ENCODE data around the gene TMEM205. TPM values are rescaled to one million over a fixed set of nuclear protein-coding genes. Genes with fewer than 3 reads are reported as not detected.
A peak's percentile ranks its signal among the peaks of the same experiment; 100 is the strongest.

Gene TMEM205
- total RNA-seq, 2 donors from 2014 or later = 176 to 197 TPM

DNA sequence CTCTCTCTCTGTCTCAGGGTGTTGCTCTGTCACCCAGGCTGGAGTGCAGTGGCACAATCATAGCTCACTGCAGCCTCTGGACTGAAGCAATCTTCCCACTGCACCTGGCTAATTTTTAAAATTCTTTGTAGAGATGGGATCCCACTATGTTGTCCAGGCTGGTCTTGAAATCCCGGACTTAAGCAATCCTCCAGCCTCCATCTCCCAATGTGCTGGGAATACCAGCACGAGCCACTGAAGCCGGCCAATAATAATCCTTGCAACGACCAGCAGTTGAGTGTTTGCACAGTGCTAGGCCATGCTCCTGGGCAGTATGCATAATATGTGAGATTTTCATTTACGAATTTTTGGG, 38.7 kb upstream of the TMEM205 start:
- DNase-seq (no peak), ATAC-seq (no peak)
- no peak for TF ChIP-seq POLR2A (IDR thresholded peaks at IDR 0.05)
- TF ChIP-seq, protein P1, sequence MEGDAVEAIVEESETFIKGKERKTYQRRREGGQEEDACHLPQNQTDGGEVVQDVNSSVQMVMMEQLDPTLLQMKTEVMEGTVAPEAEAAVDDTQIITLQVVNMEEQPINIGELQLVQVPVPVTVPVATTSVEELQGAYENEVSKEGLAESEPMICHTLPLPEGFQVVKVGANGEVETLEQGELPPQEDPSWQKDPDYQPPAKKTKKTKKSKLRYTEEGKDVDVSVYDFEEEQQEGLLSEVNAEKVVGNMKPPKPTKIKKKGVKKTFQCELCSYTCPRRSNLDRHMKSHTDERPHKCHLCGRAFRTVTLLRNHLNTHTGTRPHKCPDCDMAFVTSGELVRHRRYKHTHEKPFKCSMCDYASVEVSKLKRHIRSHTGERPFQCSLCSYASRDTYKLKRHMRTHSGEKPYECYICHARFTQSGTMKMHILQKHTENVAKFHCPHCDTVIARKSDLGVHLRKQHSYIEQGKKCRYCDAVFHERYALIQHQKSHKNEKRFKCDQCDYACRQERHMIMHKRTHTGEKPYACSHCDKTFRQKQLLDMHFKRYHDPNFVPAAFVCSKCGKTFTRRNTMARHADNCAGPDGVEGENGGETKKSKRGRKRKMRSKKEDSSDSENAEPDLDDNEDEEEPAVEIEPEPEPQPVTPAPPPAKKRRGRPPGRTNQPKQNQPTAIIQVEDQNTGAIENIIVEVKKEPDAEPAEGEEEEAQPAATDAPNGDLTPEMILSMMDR (IDR thresholded peaks at IDR 0.05) = no peak
- intact Hi-C loops (cut with DNase I) = no loop called here
- Histone ChIP-seq H3K27ac (peak overlapping the region in 2 of 4 donors; percentile 55 to 64), H3K27me3 (no peaks in the 10 kb centered on the region), H3K4me1 (peaks cover 37% of the 10 kb centered on the region), H3K4me3 (no peak overlapping the region), H3K36me3 (replicated peaks in 1 of 2; ENCODE audit: insufficient read depth in 1 of 2, low read depth in 2 of 2) (no peaks in the 10 kb centered on the region), H3K9me3 (no peaks in the 10 kb centered on the region)
- WGBS, 2 donors = 60 to 78% methylated on average over 5 of the region's 5 CpGs

DNA sequence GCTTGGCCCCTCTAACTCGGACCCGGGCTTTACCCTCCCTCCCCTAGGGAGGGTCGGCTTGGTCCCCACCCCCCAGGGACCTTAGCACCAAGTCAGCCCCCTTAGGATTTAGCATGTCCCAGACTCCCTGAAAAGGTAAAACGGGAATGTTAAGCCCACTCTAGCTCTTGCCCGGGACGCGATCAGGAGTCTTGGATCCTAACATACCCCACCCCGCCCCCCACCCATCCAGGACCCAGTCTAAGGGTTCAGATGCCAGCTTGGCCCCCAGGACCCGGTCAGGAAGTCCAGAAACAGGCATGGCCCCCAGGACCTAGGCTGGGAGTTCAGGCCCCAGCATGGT, 37.6 kb upstream of the TMEM205 start:
- intact Hi-C loops (cut with DNase I) = no loop called here
- Histone ChIP-seq H3K27me3 (no peaks in the 10 kb centered on the region), H3K36me3 (replicated peaks in 1 of 2; ENCODE audit: insufficient read depth in 1 of 2, low read depth in 2 of 2) (no peaks in the 10 kb centered on the region), H3K9me3 (no peaks in the 10 kb centered on the region), H3K4me3 (peak overlapping the region in 1 of 2 donors; percentile 25), H3K27ac (peak overlapping the region; percentile 50 to 72 (median 60)), H3K4me1 (peaks cover 39% of the 10 kb centered on the region)
- peak in 1 of 4 donors; percentile 22 for DNase-seq
- WGBS, 2 donors = 0% methylated on average over 4 of the region's 9 CpGs; no CpG with 5 or more reads in 1 of the 2 donors
- ATAC-seq = no peak
- TF ChIP-seq, protein P1 (IDR thresholded peaks at IDR 0.05) = no peak
- no peak for TF ChIP-seq POLR2A (IDR thresholded peaks at IDR 0.05)

DNA sequence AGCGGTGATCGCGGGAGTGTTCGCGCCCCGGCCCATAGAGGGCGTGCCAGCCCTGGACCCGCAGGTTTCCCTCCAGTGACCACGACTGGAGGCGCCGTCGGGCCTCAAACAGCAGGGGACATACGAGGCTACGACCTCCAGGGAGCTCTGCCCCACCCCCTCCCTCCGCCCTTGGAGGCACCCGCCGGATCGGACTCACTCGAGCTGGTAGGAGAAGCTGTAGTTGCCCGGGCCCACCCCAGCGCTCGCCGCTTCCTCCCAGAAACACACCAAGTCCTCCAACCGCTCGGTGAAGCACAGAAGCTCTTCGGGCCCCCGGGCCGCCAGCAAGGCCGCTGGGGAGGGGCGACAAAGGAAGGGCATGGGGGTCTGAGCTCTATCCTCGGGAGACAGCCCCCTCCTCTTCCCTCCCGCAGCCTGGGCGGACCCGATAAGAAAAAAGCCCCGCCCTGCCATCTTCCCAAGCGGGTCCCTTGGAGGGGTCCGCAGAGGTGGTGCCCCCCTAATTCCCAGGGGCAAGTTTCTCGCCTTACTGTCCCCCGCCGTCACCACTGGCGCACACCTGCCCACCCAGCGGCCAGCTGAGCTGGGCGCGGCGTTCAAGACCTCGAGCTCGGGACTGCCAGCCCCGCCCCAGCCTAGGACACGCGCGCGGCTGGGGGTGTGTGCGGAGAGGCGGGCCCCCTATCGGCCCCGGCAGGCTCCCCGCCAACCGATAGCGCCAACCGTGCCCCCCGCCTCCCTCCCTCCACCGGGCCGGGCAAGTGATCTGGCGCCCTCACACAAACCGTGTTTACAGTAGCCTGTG, 37.0 kb upstream of the TMEM205 start:
- intact Hi-C loops (cut with DNase I) = no loop called here
- peaks cover 45% of the 10 kb centered on the region for H3K4me1 ChIP-seq
- no peaks in the 10 kb centered on the region for H3K27me3 ChIP-seq
- peak; percentile 17 for ATAC-seq
- WGBS, 2 donors = 3 to 4% methylated on average over 6 to 59 of the region's 65 CpGs
- TF ChIP-seq POLR2A (IDR thresholded peaks at IDR 0.05) = peak in 1 of 3 donors; percentile 17
- TF ChIP-seq, protein P1 (IDR thresholded peaks at IDR 0.05) = peak; percentile 38 to 68 (median 61)
- no peak overlapping the region for H3K4me3 ChIP-seq
- peak overlapping the region in 3 of 4 donors; percentile 25 to 64 (median 55) for H3K27ac ChIP-seq
- H3K9me3 ChIP-seq = no peaks in the 10 kb centered on the region
- peak; percentile 58 to 73 (median 64) for DNase-seq
- no peaks in the 10 kb centered on the region for H3K36me3 ChIP-seq (replicated peaks in 1 of 2; ENCODE audit: insufficient read depth in 1 of 2, low read depth in 2 of 2)

DNA sequence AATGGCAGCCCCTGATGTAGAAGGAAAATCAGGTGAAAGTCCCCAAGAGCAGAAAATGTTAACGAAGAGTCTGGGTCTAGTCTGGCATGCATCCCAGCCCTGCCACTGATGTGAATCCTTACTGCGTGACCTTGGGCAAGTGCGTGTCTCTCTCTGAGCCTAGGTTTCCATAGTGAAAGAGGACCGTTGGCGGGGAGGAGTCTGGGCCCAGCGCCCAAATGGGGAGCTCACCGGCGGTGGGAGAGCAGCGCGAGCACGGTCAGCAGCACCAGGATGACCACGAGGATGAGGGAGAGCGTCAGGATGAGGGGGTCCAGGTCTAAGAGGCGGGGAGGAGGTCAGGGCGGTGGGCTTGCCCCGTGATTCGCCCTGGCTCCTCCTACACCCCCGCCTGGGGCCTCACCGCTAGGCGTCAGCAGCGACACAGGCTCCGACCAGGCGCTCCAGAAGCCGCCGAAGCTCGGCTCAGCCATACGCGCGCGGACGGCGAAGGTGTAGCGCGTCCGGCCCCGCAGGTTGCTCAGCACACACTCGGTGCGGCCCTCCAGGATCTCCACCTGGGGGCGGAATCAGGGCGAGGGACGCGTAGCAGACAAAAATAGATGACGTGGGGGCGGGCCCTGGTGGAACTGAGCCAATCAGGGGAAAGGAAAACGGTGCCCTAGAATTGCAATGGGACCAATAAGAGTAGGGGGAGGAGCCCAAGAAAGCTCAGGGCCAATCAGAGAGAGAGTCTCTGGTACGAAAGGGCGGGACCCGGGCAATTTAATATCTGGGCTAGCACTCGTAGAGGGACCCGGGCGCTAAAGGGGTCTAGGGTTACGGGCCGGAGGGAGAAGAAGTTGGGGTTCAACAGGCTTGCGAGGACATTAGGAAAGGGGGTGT, 34.8 kb upstream of the TMEM205 start:
- Histone ChIP-seq H3K27me3 (no peaks in the 10 kb centered on the region), H3K4me1 (peaks cover 57% of the 10 kb centered on the region), H3K4me3 (peak overlapping the region in 1 of 2 donors; percentile 17), H3K27ac (peak overlapping the region; percentile 64 to 87 (median 74)), H3K9me3 (no peaks in the 10 kb centered on the region), H3K36me3 (replicated peaks in 1 of 2; ENCODE audit: insufficient read depth in 1 of 2, low read depth in 2 of 2) (no peaks in the 10 kb centered on the region)
- TF ChIP-seq, protein P1 (IDR thresholded peaks at IDR 0.05) = peak; percentile 65 to 90 (median 77)
- TF ChIP-seq POLR2A (IDR thresholded peaks at IDR 0.05) = peak; percentile 59 to 84 (median 81)
- ATAC-seq = peak; percentile 89
- WGBS, 2 donors = 1 to 3% methylated on average over 31 to 53 of the region's 54 CpGs
- DNase-seq = peak; percentile 95 to 98 (median 96)
- intact Hi-C loops (cut with DNase I) = no loop called here
